RKO (cell line): Measurements from ENCODE around the gene ARL15.

Experiments
- DNase-seq: peaks from one replicate; pipeline ENCODE4 v3.0.0-alpha.2; 2016; ENCODE audit warnings: low spot score

ARL15 gene

GRCh38 chr5:54315736-54316528, 5.6 kb upstream of the ARL15 start:
- no peak for DNase-seq

- DNase-seq: no peak
These were observed 3.2 kb upstream of the ARL15 start for GRCh38 chr5:54313311-54314270.

GRCh38 chr5:54312499-54312898, 2.1 kb upstream of the ARL15 start:
- no peak for DNase-seq

GRCh38 chr5:54311176-54311677, 854 bp upstream of the ARL15 start:
- DNase-seq: peak; percentile 43

GRCh38 chr5:54309691-54310432, 511 bp downstream of the ARL15 start:
- peak; percentile 33 for DNase-seq

- peak; percentile 28 for DNase-seq
These were observed 1.1 kb downstream of the ARL15 start for GRCh38 chr5:54309276-54309675.

- no peak for DNase-seq
These were observed 2.8 kb downstream of the ARL15 start for GRCh38 chr5:54307583-54307982.

- no peak for DNase-seq
These were observed 3.5 kb downstream of the ARL15 start for GRCh38 chr5:54306893-54307292.

- no peak for DNase-seq
These were observed 4.6 kb downstream of the ARL15 start for GRCh38 chr5:54305737-54306136.

GRCh38 chr5:54304040-54304439, 6.3 kb downstream of the ARL15 start:
- DNase-seq: no peak

GRCh38 chr5:54302267-54302687, 8.1 kb downstream of the ARL15 start:
- no peak for DNase-seq

- no peak for DNase-seq
These were observed 8.5 kb downstream of the ARL15 start for GRCh38 chr5:54301849-54302248.

- no peak for DNase-seq
These were observed 9.2 kb downstream of the ARL15 start for GRCh38 chr5:54301220-54301619.

GRCh38 chr5:54298947-54299346, 11.4 kb downstream of the ARL15 start:
- no peak for DNase-seq

- no peak for DNase-seq
These were observed 14.0 kb downstream of the ARL15 start for GRCh38 chr5:54296386-54296785.

- DNase-seq: no peak
These were observed 14.6 kb downstream of the ARL15 start for GRCh38 chr5:54295651-54296276.

- DNase-seq: no peak
These were observed 16.2 kb downstream of the ARL15 start for GRCh38 chr5:54294097-54294667.

GRCh38 chr5:54292866-54293265, 17.5 kb downstream of the ARL15 start:
- no peak for DNase-seq

- no peak for DNase-seq
These were observed 18.9 kb downstream of the ARL15 start for GRCh38 chr5:54291498-54291897.

GRCh38 chr5:54289769-54290168, 20.6 kb downstream of the ARL15 start:
- no peak for DNase-seq

- DNase-seq: no peak
These were observed 21.7 kb downstream of the ARL15 start for GRCh38 chr5:54288568-54289217.
